OCI-LY7 (cell line): Measurements from ENCODE around the gene NPAS2.

ENCODE experiments used
- CTCF ChIP-seq: fragments of 200-600 bp; sonication (generic); conservative IDR thresholded peaks from 2 replicates; pipeline ENCODE4 v1.5.1; 2014; ENCODE audit warnings: mild to moderate bottlenecking, antibody characterized with exemption, low read length, moderate library complexity, mixed read lengths
- EZH2phosphoT487 ChIP-seq: fragments of 200-600 bp; sonication (generic); IDR thresholded peaks from 2 replicates; pipeline ENCODE4 v1.6.1; 2018; ENCODE audit warnings: low read depth, borderline replicate concordance, mild to moderate bottlenecking, mixed run types, antibody characterized with exemption, low read length, moderate library complexity, mixed read lengths

DNA sequence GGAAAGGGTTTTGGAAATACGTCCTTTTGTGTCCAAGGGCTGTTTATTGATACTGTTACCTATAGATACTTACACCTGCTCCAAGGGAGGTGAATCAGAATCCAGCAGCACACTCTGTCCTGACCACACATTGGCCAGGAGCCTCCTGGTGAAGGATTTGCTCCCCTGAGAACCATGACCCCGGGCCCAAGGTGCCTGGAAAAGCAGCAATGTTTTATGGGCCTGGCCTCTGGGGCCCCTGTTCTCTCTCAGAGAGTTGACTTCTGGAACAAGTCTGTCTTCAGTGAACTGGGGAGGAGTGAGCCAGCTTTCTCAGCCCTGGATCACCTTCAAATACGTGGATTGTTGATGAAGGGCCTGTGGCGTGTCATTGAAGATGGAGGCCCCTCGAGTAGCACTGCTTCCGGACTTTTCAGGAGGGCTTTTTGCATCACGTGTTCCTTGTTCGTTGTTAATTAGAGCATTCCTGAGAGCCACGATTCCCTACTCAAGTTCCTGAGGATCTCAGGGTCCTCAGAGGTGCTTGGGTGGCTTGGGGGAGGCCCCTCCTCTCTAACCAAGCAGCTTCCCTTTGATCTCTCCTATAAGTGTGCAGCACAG, 103.6 kb downstream of the NPAS2 start:
- TF ChIP-seq CTCF (no peak), EZH2phosphoT487 (no peak)
